Uterus (tissue), 4 donors: ENCODE measurements around the gene DPH1. TPM values are rescaled to one million over a fixed set of nuclear protein-coding genes. Genes with fewer than 3 reads are reported as not detected.

Experiments
- DNase-seq, 2 donors: peaks; one replicate each; pipeline ENCODE4 v3.0.0-alpha.2; 2019 to 2020
- H3K27ac ChIP-seq, 2 donors: fragments of 200-600 bp; sonication (generic); 1 replicate in 1 of 2; 2 replicates in 1 of 2; pipeline ENCODE4 v1.5.1; 2016 to 2018
- H3K27me3 ChIP-seq, 2 donors: fragments of 200-600 bp; sonication (generic); one replicate each; pipeline ENCODE4 v1.5.1; 2018 to 2019; ENCODE audit warnings: control low read depth in 1 of 2
- H3K36me3 ChIP-seq, 2 donors: fragments of 200-600 bp; sonication (generic); one replicate each; pipeline ENCODE4 v1.5.1; 2019; ENCODE audit warnings: control low read depth in 1 of 2
- H3K4me1 ChIP-seq, 2 donors: fragments of 200-600 bp; sonication (generic); one replicate each; pipeline ENCODE4 v1.5.1; 2018 to 2019; ENCODE audit warnings: control low read depth in 1 of 2
- H3K4me3 ChIP-seq, 2 donors: fragments of 200-600 bp; sonication (generic); 1 replicate in 1 of 2; 2 replicates in 1 of 2; pipeline ENCODE4 v1.5.1; 2018 to 2019; ENCODE audit warnings: mild to moderate bottlenecking in 1 of 2
- H3K9me3 ChIP-seq, 2 donors: fragments of 200-600 bp; sonication (generic); one replicate each; pipeline ENCODE4 v1.5.1; 2019; ENCODE audit warnings: control low read depth in 1 of 2
- POLR2A ChIP-seq, 2 donors: fragments of 450-650 bp; IDR thresholded peaks; one replicate each; pipeline ENCODE4 v1.6.1; 2016; ENCODE audit warnings: antibody characterized with exemption in 2 of 2, mild to moderate bottlenecking in 1 of 2, moderate library complexity in 1 of 2
- intact Hi-C: fragments of 100-400 bp; cut with DNase I; formaldehyde crosslinking; loops from one replicate; pipeline ENCODE4 v1.15.1; 2023; ENCODE audit warnings: low total_unique reads
- total RNA-seq, 4 donors: library from RNA; depleted of rRNA in 3 of 4; stranded (reverse); fragments of >200 nt in 3 of 4; gene quantifications; one replicate each; pipeline versions ENCODE4 v1.1.0 to v1.2.4, GENCODE V29; 2014 to 2023
- TF ChIP-seq, protein P1 (sequence below), 4 experiments: fragments of 200-600 bp in 2 of 4; fragments of 450-650 bp in 2 of 4; sonication (generic) in 2 of 4; IDR thresholded peaks; one replicate each; pipeline ENCODE4 v1.5.1; 2016 to 2019; ENCODE audit warnings: antibody characterized with exemption in 4 of 4, mild to moderate bottlenecking in 2 of 4, moderate library complexity in 1 of 4
- donor health status: DM: yes; HTN: yes; CAD: no.

DPH1 gene
- total RNA-seq, 4 donors from 2014 or later, result 26.8 to 121 (median 49.1) TPM

DNA sequence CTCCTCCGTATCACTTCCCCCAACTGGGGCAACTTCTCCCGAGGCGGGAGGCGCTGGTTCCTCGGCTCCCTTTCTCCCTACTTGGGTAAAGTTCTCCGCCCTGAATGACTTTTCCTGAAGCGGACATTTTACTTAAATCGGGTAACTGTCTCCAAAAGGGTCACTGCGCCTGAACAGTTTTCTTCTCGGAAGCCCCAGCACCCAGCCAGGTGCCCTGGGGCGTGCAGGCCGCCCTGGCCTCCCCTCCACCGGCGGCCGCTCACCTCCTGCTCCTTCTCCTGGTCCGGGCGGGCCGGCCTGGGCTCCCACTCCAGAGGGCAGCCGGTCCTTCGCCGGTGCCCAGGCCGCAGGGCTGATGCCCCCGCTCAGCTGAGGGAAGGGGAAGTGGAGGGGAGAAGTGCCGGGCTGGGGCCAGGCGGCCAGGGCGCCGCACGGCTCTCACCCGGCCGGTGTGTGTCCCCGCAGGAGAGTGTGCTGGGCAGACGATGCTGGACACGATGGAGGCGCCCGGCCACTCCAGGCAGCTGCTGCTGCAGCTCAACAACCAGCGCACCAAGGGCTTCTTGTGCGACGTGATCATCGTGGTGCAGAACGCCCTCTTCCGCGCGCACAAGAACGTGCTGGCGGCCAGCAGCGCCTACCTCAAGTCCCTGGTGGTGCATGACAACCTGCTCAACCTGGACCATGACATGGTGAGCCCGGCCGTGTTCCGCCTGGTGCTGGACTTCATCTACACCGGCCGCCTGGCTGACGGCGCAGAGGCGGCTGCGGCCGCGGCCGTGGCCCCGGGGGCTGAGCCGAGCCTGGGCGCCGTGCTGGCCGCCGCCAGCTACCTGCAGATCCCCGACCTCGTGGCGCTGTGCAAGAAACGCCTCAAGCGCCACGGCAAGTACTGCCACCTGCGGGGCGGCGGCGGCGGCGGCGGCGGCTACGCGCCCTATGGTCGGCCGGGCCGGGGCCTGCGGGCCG lies 26.5 kb downstream of the DPH1 start:
- H3K27ac ChIP-seq, result peak overlapping the region; percentile 94 to 99
- H3K27me3 ChIP-seq, result no peaks in the 10 kb centered on the region
- peak overlapping the region; percentile 46 to 90 for H3K4me3 ChIP-seq
- no peaks in the 10 kb centered on the region for H3K36me3 ChIP-seq
- intact Hi-C loops, result loop anchor here (10.0 kb wide), 1 partner anchor 118 kb away; no protein-coding TSS in a partner anchor
- TF ChIP-seq, protein P1, sequence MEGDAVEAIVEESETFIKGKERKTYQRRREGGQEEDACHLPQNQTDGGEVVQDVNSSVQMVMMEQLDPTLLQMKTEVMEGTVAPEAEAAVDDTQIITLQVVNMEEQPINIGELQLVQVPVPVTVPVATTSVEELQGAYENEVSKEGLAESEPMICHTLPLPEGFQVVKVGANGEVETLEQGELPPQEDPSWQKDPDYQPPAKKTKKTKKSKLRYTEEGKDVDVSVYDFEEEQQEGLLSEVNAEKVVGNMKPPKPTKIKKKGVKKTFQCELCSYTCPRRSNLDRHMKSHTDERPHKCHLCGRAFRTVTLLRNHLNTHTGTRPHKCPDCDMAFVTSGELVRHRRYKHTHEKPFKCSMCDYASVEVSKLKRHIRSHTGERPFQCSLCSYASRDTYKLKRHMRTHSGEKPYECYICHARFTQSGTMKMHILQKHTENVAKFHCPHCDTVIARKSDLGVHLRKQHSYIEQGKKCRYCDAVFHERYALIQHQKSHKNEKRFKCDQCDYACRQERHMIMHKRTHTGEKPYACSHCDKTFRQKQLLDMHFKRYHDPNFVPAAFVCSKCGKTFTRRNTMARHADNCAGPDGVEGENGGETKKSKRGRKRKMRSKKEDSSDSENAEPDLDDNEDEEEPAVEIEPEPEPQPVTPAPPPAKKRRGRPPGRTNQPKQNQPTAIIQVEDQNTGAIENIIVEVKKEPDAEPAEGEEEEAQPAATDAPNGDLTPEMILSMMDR (IDR thresholded peaks at IDR 0.05), result peak in 2 of 4 experiments; percentile 8 to 15
- no peak for TF ChIP-seq POLR2A (IDR thresholded peaks at IDR 0.05)
- peaks cover 0 to 33% of the 10 kb centered on the region in 2 donors for H3K4me1 ChIP-seq
- DNase-seq, result peak in 1 of 2 donors; percentile 50
- H3K9me3 ChIP-seq, result no peaks in the 10 kb centered on the region

DNA sequence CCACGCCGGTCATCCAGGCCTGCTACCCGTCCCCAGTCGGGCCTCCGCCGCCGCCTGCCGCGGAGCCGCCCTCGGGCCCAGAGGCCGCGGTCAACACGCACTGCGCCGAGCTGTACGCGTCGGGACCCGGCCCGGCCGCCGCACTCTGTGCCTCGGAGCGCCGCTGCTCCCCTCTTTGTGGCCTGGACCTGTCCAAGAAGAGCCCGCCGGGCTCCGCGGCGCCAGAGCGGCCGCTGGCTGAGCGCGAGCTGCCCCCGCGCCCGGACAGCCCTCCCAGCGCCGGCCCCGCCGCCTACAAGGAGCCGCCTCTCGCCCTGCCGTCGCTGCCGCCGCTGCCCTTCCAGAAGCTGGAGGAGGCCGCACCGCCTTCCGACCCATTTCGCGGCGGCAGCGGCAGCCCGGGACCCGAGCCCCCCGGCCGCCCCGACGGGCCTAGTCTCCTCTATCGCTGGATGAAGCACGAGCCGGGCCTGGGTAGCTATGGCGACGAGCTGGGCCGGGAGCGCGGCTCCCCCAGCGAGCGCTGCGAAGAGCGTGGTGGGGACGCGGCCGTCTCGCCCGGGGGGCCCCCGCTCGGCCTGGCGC lies 27.3 kb downstream of the DPH1 start:
- DNase-seq, result no peak
- H3K27ac ChIP-seq, result peak overlapping the region; percentile 94 to 99
- no peak for TF ChIP-seq POLR2A (IDR thresholded peaks at IDR 0.05)
- TF ChIP-seq, protein P1 (IDR thresholded peaks at IDR 0.05), result no peak

DNA sequence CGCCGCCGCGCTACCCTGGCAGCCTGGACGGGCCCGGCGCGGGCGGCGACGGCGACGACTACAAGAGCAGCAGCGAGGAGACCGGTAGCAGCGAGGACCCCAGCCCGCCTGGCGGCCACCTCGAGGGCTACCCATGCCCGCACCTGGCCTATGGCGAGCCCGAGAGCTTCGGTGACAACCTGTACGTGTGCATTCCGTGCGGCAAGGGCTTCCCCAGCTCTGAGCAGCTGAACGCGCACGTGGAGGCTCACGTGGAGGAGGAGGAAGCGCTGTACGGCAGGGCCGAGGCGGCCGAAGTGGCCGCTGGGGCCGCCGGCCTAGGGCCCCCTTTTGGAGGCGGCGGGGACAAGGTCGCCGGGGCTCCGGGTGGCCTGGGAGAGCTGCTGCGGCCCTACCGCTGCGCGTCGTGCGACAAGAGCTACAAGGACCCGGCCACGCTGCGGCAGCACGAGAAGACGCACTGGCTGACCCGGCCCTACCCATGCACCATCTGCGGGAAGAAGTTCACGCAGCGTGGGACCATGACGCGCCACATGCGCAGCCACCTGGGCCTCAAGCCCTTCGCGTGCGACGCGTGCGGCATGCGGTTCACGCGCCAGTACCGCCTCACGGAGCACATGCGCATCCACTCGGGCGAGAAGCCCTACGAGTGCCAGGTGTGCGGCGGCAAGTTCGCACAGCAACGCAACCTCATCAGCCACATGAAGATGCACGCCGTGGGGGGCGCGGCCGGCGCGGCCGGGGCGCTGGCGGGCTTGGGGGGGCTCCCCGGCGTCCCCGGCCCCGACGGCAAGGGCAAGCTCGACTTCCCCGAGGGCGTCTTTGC lies 28.0 kb downstream of the DPH1 start:
- Histone ChIP-seq H3K4me3 (peak overlapping the region in 1 of 2 donors; percentile 90), H3K9me3 (no peaks in the 10 kb centered on the region), H3K27me3 (no peaks in the 10 kb centered on the region), H3K27ac (peak overlapping the region; percentile 94 to 99), H3K4me1 (peaks cover 2 to 43% of the 10 kb centered on the region in 2 donors), H3K36me3 (no peaks in the 10 kb centered on the region)
- TF ChIP-seq, protein P1 (IDR thresholded peaks at IDR 0.05), result peak in 1 of 4 experiments; percentile 2
- no peak for TF ChIP-seq POLR2A (IDR thresholded peaks at IDR 0.05)
- DNase-seq, result peak in 1 of 2 donors; percentile 46
- intact Hi-C loops, result loop anchor here (10.0 kb wide), 1 partner anchor 117 kb away; no protein-coding TSS in a partner anchor

More for the DNA sequence above, 27.3 kb downstream of the DPH1 start:
- H3K4me1 ChIP-seq, result peaks cover 0 to 37% of the 10 kb centered on the region in 2 donors
- H3K36me3 ChIP-seq, result no peaks in the 10 kb centered on the region
- intact Hi-C loops, result loop anchor here (10.0 kb wide), 1 partner anchor 118 kb away; no protein-coding TSS in a partner anchor
- peak overlapping the region in 1 of 2 donors; percentile 90 for H3K4me3 ChIP-seq
- no peaks in the 10 kb centered on the region for H3K9me3 ChIP-seq
- no peaks in the 10 kb centered on the region for H3K27me3 ChIP-seq

DNA sequence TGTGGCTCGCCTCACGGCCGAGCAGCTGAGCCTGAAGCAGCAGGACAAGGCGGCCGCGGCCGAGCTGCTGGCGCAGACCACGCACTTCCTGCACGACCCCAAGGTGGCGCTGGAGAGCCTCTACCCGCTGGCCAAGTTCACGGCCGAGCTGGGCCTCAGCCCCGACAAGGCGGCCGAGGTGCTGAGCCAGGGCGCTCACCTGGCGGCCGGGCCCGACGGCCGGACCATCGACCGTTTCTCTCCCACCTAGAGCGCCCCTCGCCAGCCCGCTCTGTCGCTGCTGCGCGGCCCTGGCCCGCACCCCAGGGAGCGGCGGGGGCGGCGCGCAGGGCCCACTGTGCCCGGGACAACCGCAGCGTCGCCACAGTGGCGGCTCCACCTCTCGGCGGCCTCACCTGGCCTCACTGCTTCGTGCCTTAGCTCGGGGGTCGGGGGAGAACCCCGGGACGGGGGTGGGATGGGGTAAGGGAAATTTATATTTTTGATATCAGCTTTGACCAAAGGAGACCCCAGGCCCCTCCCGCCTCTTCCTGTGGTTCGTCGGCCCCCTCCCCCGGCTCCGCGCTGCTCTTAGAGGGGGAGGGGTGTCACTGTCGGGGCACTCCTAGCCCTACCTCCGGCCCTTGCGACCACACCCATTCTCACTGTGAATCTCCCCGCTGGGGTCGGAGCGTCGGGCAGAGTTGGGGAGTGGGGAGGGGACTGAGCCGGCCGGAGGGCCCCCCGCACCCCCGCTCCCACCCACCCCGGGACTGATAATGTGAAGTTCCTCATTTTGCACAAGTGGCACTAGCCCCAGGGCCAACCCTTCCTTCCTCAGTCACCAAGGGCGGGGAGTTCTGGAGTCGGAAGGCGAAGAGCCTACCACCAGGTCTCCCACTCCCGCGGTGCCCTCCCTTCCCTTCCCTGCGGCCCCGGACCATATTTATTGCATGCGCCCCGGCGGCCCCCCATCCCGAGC lies 28.9 kb downstream of the DPH1 start:
- H3K9me3 ChIP-seq, result no peaks in the 10 kb centered on the region
- DNase-seq, result peak; percentile 75 to 84
- peak overlapping the region; percentile 94 to 99 for H3K27ac ChIP-seq
- intact Hi-C loops, result loop anchor here (10.0 kb wide), 1 partner anchor 116 kb away; no protein-coding TSS in a partner anchor
- H3K4me3 ChIP-seq, result peak overlapping the region in 1 of 2 donors; percentile 90
- H3K27me3 ChIP-seq, result no peaks in the 10 kb centered on the region
- TF ChIP-seq POLR2A (IDR thresholded peaks at IDR 0.05), result no peak
- TF ChIP-seq, protein P1 (IDR thresholded peaks at IDR 0.05), result peak; percentile 53 to 79 (median 62)
- no peaks in the 10 kb centered on the region for H3K36me3 ChIP-seq
- peaks cover 3 to 50% of the 10 kb centered on the region in 2 donors for H3K4me1 ChIP-seq
